ENCODE measurements around the gene PWP1.

GRCh38 chr12:107641154-107641553, 44.4 kb upstream of the PWP1 start:
- TF ChIP-seq BHLHE40 (IDR thresholded peaks at IDR 0.05; ENCODE audit: borderline replicate concordance) (no peak), FOXK2 (IDR thresholded peaks at IDR 0.05) (no peak), TARDBP (IDR thresholded peaks at IDR 0.05) (no peak)

All from HEK293T (cell line).